Measurements from ENCODE around the gene VPS54. TPM values are rescaled to one million over a fixed set of nuclear protein-coding genes. Genes with fewer than 3 reads are reported as not detected.

VPS54 gene, protein sequence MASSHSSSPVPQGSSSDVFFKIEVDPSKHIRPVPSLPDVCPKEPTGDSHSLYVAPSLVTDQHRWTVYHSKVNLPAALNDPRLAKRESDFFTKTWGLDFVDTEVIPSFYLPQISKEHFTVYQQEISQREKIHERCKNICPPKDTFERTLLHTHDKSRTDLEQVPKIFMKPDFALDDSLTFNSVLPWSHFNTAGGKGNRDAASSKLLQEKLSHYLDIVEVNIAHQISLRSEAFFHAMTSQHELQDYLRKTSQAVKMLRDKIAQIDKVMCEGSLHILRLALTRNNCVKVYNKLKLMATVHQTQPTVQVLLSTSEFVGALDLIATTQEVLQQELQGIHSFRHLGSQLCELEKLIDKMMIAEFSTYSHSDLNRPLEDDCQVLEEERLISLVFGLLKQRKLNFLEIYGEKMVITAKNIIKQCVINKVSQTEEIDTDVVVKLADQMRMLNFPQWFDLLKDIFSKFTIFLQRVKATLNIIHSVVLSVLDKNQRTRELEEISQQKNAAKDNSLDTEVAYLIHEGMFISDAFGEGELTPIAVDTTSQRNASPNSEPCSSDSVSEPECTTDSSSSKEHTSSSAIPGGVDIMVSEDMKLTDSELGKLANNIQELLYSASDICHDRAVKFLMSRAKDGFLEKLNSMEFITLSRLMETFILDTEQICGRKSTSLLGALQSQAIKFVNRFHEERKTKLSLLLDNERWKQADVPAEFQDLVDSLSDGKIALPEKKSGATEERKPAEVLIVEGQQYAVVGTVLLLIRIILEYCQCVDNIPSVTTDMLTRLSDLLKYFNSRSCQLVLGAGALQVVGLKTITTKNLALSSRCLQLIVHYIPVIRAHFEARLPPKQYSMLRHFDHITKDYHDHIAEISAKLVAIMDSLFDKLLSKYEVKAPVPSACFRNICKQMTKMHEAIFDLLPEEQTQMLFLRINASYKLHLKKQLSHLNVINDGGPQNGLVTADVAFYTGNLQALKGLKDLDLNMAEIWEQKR
- total RNA-seq, result 18.8 and 20.6 TPM in 2 replicates

GRCh38 chr2:64019083-64019974, at the start of gene VPS54:
VPS54 (minus strand) TSS chr2:64019428; CDS start chr2:63983999, 35,429 bp downstream.
- no peaks in the 10 kb centered on the region for H3K9me3 ChIP-seq (ENCODE audit: low read depth, low read length)
- DNase-seq (ENCODE audit: insufficient read length, low spot score, missing footprints), result peak; percentile 92
- peak within 1 kb of the TSS; percentile 89 for H3K27ac ChIP-seq (ENCODE audit: low read depth, low read length)
- H3K4me2 ChIP-seq (ENCODE audit: insufficient read depth, low read length), result peak within 1 kb of the TSS; percentile 87
- peak within 1 kb of the TSS; percentile 98 for H2AFZ ChIP-seq (ENCODE audit: low read length)
- H3K4me1 ChIP-seq (ENCODE audit: insufficient read depth, low read length), result peaks cover 9% of the 10 kb centered on the region
- H3K36me3 ChIP-seq (ENCODE audit: insufficient read depth, low read length), result no peaks in the 10 kb centered on the region
- TF ChIP-seq, protein P1, sequence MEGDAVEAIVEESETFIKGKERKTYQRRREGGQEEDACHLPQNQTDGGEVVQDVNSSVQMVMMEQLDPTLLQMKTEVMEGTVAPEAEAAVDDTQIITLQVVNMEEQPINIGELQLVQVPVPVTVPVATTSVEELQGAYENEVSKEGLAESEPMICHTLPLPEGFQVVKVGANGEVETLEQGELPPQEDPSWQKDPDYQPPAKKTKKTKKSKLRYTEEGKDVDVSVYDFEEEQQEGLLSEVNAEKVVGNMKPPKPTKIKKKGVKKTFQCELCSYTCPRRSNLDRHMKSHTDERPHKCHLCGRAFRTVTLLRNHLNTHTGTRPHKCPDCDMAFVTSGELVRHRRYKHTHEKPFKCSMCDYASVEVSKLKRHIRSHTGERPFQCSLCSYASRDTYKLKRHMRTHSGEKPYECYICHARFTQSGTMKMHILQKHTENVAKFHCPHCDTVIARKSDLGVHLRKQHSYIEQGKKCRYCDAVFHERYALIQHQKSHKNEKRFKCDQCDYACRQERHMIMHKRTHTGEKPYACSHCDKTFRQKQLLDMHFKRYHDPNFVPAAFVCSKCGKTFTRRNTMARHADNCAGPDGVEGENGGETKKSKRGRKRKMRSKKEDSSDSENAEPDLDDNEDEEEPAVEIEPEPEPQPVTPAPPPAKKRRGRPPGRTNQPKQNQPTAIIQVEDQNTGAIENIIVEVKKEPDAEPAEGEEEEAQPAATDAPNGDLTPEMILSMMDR (IDR thresholded peaks at IDR 0.05; ENCODE audit: extremely low read depth, low read depth, low read length), result no peak
- peak within 1 kb of the TSS; percentile 82 for H3K4me3 ChIP-seq (ENCODE audit: insufficient read depth, low read length)
- H3K79me2 ChIP-seq (ENCODE audit: insufficient read depth, low read length), result peaks cover 48% of the 10 kb centered on the region
- H3K27me3 ChIP-seq (ENCODE audit: insufficient read depth, low read length), result no peaks in the 10 kb centered on the region
- peaks cover 29% of the 10 kb centered on the region for H4K20me1 ChIP-seq (ENCODE audit: insufficient read depth, low read length)

- TF ChIP-seq, protein P1 (IDR thresholded peaks at IDR 0.05; ENCODE audit: extremely low read depth, low read depth, low read length), result no peak
- Histone ChIP-seq H3K36me3 (ENCODE audit: insufficient read depth, low read length) (no peaks in the 10 kb centered on the region), H3K9me3 (ENCODE audit: low read depth, low read length) (no peaks in the 10 kb centered on the region), H3K4me1 (ENCODE audit: insufficient read depth, low read length) (peaks cover 19% of the 10 kb centered on the region), H3K4me3 (ENCODE audit: insufficient read depth, low read length) (no peak overlapping the region), H2AFZ (ENCODE audit: low read length) (no peak overlapping the region), H3K27ac (ENCODE audit: low read depth, low read length) (no peak overlapping the region), H3K4me2 (ENCODE audit: insufficient read depth, low read length) (no peak overlapping the region), H4K20me1 (ENCODE audit: insufficient read depth, low read length) (no peaks in the 10 kb centered on the region), H3K27me3 (ENCODE audit: insufficient read depth, low read length) (no peaks in the 10 kb centered on the region), H3K79me2 (ENCODE audit: insufficient read depth, low read length) (no peaks in the 10 kb centered on the region)
- DNase-seq (ENCODE audit: insufficient read length, low spot score, missing footprints), result no peak
Observed at GRCh38 chr2:64067326-64067725, 48.1 kb upstream of the VPS54 start.

DNA sequence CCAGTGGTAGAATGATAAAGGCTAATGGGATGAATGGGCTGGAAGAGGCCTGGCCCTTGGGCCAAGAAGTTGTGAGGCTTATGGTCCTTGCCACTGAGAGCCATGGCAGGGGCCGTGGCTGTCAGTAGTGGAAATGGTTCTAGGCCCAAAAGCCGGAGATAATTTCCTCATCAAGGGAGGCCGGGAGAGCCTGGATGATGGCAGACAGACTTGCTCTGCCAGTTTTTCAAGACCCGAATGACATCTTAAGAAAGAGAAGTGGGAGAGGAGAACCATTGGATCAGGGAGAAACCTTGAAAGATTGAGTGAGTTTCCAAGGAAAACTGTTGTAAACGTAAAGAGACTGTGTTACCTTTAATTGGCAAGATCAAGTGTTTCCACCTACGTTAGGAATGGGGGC, 46.3 kb upstream of the VPS54 start:
- no peaks in the 10 kb centered on the region for H3K36me3 ChIP-seq (ENCODE audit: insufficient read depth, low read length)
- no peak overlapping the region for H2AFZ ChIP-seq (ENCODE audit: low read length)
- H3K9me3 ChIP-seq (ENCODE audit: low read depth, low read length), result no peaks in the 10 kb centered on the region
- H3K79me2 ChIP-seq (ENCODE audit: insufficient read depth, low read length), result no peaks in the 10 kb centered on the region
- no peak for DNase-seq (ENCODE audit: insufficient read length, low spot score, missing footprints)
- H3K4me2 ChIP-seq (ENCODE audit: insufficient read depth, low read length), result no peak overlapping the region
- H4K20me1 ChIP-seq (ENCODE audit: insufficient read depth, low read length), result no peaks in the 10 kb centered on the region
- H3K4me3 ChIP-seq (ENCODE audit: insufficient read depth, low read length), result no peak overlapping the region
- peak overlapping the region; percentile 92 for H3K27ac ChIP-seq (ENCODE audit: low read depth, low read length)
- TF ChIP-seq, protein P1 (IDR thresholded peaks at IDR 0.05; ENCODE audit: extremely low read depth, low read depth, low read length), result no peak
- no peaks in the 10 kb centered on the region for H3K27me3 ChIP-seq (ENCODE audit: insufficient read depth, low read length)
- peaks cover 19% of the 10 kb centered on the region for H3K4me1 ChIP-seq (ENCODE audit: insufficient read depth, low read length)

Measured in osteoblast (primary cell).